ENCODE data around the gene DENND4C.

The DENND4C gene

GRCh38 chr9:19306568-19306967 is 76.1 kb downstream of the DENND4C start:
- no peak overlapping the region for H3K27ac ChIP-seq
- no peak for TF ChIP-seq CTCF (conservative IDR thresholded peaks at IDR 0.05)

- H3K27ac ChIP-seq = no peak overlapping the region
- no peak for TF ChIP-seq CTCF (conservative IDR thresholded peaks at IDR 0.05)
These were observed 79.8 kb downstream of the DENND4C start for GRCh38 chr9:19310246-19310645.

GRCh38 chr9:19313573-19313972 is 83.1 kb downstream of the DENND4C start:
- H3K27ac ChIP-seq = no peak overlapping the region
- TF ChIP-seq CTCF (conservative IDR thresholded peaks at IDR 0.05) = no peak

GRCh38 chr9:19320495-19320894 is 90.0 kb downstream of the DENND4C start:
- no peak for TF ChIP-seq CTCF (conservative IDR thresholded peaks at IDR 0.05)
- no peak overlapping the region for H3K27ac ChIP-seq

- no peak for TF ChIP-seq CTCF (conservative IDR thresholded peaks at IDR 0.05)
These were observed 101.4 kb downstream of the DENND4C start for GRCh38 chr9:19331877-19332276.

GRCh38 chr9:19336166-19336565 is 105.7 kb downstream of the DENND4C start:
- no peak for TF ChIP-seq CTCF (conservative IDR thresholded peaks at IDR 0.05)
- no peak overlapping the region for H3K27ac ChIP-seq

More at GRCh38 chr9:19331877-19332276, 101.4 kb downstream of the DENND4C start:
- H3K27ac ChIP-seq = peak overlapping the region; percentile 80

- TF ChIP-seq CTCF (conservative IDR thresholded peaks at IDR 0.05) = no peak
- H3K27ac ChIP-seq = no peak overlapping the region
These were observed 112.5 kb downstream of the DENND4C start for GRCh38 chr9:19342947-19343346.

- TF ChIP-seq CTCF (conservative IDR thresholded peaks at IDR 0.05) = no peak
These were observed 128.2 kb downstream of the DENND4C start for GRCh38 chr9:19358701-19359100.

More at GRCh38 chr9:19358701-19359100, 128.2 kb downstream of the DENND4C start:
- H3K27ac ChIP-seq = no peak overlapping the region

All from VCaP (cell line).